WI38 (cell line): ENCODE results near the gene CNIH3.
"Not testable (repeated sequence)": the region's sequence is repeated elsewhere in the genome, so short reads cannot be mapped to it uniquely, and the experiment has no call there.

Experiments used
- H3K4me3 ChIP-seq: 2 replicates; pipeline ENCODE4 v1.5.1; 2011; ENCODE audit warnings: low read depth, mild to moderate bottlenecking, control low read depth, low read length
- TF ChIP-seq, protein P1 (sequence below): IDR thresholded peaks from 2 replicates; pipeline ENCODE4 v1.5.1; 2012; ENCODE audit warnings: low read depth, mild to moderate bottlenecking, control low read depth, low read length

The CNIH3 gene

DNA sequence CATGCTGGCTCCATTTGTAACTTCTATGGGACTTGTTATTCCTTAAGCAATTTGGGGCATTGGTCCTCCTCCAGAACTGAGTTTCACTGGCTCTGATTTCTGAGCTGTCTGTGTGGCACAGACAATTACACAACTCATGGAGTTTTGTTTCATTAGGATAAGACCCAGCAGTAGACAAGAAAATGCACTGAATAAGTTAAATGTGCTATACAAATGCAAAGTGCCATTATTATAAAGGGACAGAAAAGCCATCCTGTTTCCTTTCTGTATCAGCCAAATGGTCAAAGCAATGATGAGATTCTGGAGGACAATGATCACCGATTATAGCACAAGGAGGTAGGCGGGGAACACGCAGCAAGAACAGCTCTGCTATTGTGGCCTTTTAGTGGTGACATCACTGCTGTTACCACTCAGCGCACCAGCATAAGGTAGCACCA is 81.9 kb downstream of the CNIH3 start:
- no peak overlapping the region for H3K4me3 ChIP-seq
- TF ChIP-seq, protein P1, sequence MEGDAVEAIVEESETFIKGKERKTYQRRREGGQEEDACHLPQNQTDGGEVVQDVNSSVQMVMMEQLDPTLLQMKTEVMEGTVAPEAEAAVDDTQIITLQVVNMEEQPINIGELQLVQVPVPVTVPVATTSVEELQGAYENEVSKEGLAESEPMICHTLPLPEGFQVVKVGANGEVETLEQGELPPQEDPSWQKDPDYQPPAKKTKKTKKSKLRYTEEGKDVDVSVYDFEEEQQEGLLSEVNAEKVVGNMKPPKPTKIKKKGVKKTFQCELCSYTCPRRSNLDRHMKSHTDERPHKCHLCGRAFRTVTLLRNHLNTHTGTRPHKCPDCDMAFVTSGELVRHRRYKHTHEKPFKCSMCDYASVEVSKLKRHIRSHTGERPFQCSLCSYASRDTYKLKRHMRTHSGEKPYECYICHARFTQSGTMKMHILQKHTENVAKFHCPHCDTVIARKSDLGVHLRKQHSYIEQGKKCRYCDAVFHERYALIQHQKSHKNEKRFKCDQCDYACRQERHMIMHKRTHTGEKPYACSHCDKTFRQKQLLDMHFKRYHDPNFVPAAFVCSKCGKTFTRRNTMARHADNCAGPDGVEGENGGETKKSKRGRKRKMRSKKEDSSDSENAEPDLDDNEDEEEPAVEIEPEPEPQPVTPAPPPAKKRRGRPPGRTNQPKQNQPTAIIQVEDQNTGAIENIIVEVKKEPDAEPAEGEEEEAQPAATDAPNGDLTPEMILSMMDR = no peak

DNA sequence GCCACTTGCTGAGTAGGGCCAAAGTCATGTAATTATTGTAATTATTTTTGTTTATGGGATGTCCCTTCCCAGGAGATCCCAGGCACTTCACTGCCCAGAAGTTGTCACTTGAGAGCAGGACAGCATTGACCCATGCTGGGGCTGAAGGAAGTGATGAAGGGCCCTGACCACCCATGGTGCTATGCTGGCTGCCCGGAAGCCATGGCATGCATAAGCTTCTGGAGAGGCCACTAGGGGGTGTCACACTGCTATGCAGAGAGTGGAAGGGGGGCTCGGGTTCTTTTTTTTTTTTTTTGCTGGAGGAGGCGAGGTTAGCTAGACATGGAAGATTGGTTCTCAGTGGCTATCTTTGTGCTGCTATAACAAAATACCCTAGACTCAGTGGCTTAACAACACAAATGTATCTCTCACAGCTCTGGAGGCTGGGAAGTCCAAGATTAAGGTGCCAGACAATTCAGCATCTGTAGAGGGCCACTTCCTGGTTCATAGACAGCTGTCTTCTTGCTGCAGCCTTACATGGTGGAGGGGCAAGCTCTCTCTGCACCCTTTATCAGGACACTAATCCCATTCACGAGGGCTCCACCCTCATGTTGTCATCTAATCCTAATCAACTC is 84.9 kb downstream of the CNIH3 start:
- TF ChIP-seq, protein P1 = peak; percentile 52
- H3K4me3 ChIP-seq = no peak overlapping the region

DNA sequence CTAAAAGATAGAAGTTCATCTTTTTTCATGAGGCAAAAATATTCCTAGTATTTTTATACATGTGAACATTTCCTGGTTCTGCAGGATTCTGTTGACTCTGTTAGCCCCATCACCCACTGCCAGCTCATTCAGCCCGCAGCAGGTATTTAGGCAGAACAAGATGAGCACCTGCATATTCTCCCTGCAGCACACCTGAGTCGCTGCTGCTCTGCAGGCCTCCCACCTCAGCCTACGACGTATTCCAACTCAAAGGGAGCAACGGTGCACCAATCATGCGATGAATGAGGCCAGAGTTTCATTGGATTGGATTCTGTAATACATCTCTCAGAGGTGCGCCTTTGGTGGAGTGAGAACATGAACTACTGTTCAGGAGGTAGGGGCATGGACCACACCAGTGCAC is 87.6 kb downstream of the CNIH3 start:
- no peak overlapping the region for H3K4me3 ChIP-seq
- TF ChIP-seq, protein P1 = no peak

DNA sequence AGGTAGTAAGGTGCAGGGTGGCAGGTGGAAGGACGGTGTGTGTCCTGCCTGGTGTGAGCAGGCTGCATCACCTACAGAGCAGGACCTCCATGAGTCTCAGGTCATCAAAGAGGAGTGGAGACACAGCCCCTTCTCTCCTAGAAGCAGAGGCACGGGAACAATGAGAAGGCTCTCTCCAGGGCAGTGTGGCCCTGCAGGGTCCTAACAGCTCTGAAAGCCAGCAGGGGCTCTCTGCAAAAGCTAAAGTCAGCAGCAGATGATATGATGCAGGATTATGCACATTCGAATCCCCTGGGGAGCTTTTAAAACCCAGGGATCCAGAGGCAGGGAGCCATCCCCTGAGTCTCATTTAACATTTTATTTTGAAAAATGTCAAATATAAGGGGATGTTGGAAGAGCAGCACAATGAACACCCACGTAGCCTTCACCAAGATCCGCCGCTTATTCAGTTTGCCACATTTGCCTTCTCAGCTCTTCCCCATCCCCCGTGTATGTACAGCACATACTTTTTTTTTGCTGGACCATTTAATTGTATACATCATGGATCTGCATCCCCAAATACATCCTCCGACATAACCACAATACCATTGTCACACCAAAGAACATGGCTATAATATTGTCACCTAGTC is 88.1 kb downstream of the CNIH3 start:
- no peak overlapping the region for H3K4me3 ChIP-seq
- TF ChIP-seq, protein P1 = no peak

DNA sequence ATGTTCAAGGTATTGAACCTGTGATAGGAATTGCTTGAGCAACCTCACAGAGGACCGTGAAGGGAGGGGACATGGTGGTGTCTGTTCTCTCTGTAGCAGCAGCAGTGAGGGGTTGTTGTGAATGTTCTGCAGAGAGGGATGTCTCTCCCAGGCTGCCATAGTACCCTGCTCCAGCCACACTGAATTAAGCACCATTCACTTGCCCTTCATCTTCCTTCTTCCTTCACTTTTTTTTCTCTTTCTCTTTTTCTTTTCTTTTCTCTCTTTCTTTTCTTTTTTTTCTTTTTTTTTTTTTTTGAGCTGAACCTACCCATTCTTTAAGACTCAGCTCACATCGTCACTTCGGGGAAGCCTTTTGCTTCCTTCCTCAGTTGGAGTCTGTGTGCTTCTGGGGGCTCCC is 89.5 kb downstream of the CNIH3 start:
- TF ChIP-seq, protein P1 = no peak
- H3K4me3 ChIP-seq = no peak overlapping the region

DNA sequence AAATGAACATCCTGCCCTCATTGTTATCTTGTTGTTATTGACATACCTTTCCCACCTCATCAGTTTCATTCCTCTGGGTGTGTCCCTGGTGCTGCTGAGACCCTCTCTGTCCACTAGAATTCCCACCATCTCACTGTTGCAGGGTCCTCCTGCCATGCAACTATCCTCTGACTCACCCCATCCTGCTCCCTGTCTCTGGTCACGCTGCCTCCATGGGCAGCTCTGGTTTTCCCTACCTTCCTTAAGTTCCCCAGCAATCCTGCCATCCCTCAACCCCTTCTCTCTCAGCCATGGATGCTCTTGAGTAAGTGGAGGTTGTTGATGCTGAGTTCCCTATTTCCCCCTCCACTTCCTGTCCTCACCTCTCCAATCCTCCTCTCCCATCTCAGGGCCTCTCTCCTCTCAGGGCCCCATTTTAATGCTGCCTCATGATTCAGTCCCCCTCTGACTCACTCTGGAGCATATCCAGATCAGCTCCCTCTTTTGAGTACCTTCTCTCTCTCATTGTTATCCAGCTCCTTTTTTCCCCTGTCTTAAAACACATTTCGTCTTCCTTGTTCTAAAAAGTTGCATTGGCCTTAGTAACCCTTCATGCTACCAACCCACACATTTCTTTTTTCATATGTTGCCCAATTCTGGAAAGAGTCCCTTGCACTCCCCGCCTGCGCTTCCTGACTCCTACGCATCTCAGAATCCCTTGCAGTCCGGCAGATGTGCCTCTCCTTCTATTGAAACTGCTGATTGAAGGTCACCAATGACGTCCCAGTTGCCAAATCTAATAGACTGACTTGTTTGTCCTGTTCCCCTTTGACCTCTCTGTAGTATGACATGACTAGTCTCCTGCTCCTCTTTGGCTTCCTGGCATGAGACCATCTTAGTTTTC is 92.0 kb downstream of the CNIH3 start:
- H3K4me3 ChIP-seq = no peak overlapping the region
- TF ChIP-seq, protein P1 = no peak

DNA sequence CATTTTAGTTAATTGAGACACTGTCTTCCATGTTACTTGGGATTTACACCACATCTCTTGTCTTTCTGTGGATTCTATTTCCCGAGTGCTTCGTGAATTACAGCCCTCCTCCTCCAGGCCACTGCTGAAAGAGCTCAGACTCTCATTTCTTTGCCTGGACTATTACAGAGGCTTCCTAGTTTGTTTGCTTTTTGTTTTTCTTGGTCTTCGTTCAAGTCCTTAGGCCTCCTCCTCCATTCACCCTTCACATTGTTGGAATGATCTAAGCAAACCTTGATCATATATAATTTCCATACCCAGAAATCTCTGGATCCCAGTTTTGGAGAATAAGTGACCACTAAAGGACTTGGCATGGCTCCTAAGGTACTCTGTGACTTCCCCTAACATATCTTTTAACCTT is 94.1 kb downstream of the CNIH3 start:
- TF ChIP-seq, protein P1 = no peak
- H3K4me3 ChIP-seq = no peak overlapping the region

DNA sequence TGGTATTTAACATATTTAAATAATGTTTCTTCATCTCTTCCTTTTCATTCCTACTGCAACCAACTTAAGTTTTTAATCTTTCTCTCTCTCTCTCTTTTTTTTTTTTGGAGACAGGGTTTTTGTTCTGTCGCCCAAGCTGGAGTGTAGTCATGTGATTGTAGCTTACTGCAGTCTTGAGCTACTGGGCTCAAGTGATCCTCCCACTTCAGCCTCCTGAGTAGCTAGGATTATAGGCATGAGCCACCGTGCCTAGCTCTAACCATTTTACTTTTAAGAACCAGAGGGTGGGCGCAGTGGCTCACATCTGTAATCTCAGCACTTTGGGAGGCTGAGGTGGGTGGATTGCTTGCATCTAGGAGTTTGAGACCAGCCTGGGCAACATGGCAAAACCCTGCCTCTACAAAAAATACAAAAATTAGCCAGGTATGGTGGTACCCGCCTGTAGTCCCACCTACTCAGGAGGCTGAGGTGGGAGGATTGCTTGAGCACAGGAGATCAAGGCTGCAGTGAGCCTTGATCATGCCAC is 95.2 kb downstream of the CNIH3 start:
- not testable (repeated sequence) for H3K4me3 ChIP-seq
